ENCODE results near the gene ADIPOQ.

GRCh38 chr3:186880406-186880805 is 37.9 kb downstream of the ADIPOQ start:
- TF ChIP-seq EP300 (IDR thresholded peaks at IDR 0.05): no peak
- TF ChIP-seq POLR2A (IDR thresholded peaks at IDR 0.05): no peak
- TF ChIP-seq CTCF (IDR thresholded peaks at IDR 0.05): no peak

All from stomach (tissue), 4 donors.